ENCODE results near the gene FAM20C. TPM values are rescaled to one million over a fixed set of nuclear protein-coding genes. Genes with fewer than 3 reads are reported as not detected.

Gene FAM20C
- total and polyA plus RNA-seq, 7 donors = 15.6 to 47.6 (median 28.1) TPM

GRCh38 chr7:248732-249435 lies 56.5 kb downstream of the FAM20C start:
- H3K27ac ChIP-seq = no peak overlapping the region
- H3K36me3 ChIP-seq (ENCODE audit: insufficient read depth in 1 of 2, low read depth in 1 of 2) = peaks cover 0 to 63% of the 10 kb centered on the region in 2 donors
- WGBS, 3 donors = 87 to 91% (median 91%) methylated on average over 20 of the region's 20 CpGs
- no peaks in the 10 kb centered on the region for H3K9me3 ChIP-seq
- no peak for TF ChIP-seq CTCF (IDR thresholded peaks at IDR 0.05)
- peaks cover 7% of the 10 kb centered on the region for H3K4me1 ChIP-seq
- H3K4me3 ChIP-seq = no peak overlapping the region
- intact Hi-C loops (cut with DNase I) = no loop called here
- no peaks in the 10 kb centered on the region for H3K27me3 ChIP-seq (ENCODE audit: insufficient read depth in 3 of 3, low read length in 2 of 3)
- ATAC-seq = no peak
- no peak for DNase-seq

GRCh38 chr7:249989-250388 lies 57.6 kb downstream of the FAM20C start:
- TF ChIP-seq CTCF (IDR thresholded peaks at IDR 0.05) = no peak
- Histone ChIP-seq H3K36me3 (ENCODE audit: insufficient read depth in 1 of 2, low read depth in 1 of 2) (peaks cover 0 to 68% of the 10 kb centered on the region in 2 donors), H3K9me3 (no peaks in the 10 kb centered on the region), H3K4me3 (no peak overlapping the region), H3K4me1 (peaks cover 7% of the 10 kb centered on the region), H3K27ac (no peak overlapping the region), H3K27me3 (ENCODE audit: insufficient read depth in 3 of 3, low read length in 2 of 3) (no peaks in the 10 kb centered on the region)
- DNase-seq (no peak), ATAC-seq (no peak)
- intact Hi-C loops (cut with DNase I) = no loop called here
- WGBS, 3 donors = 87 to 88% (median 88%) methylated on average over 12 of the region's 12 CpGs

- ATAC-seq (no peak), DNase-seq (no peak)
- Histone ChIP-seq H3K36me3 (ENCODE audit: insufficient read depth in 1 of 2, low read depth in 1 of 2) (peaks cover 0 to 71% of the 10 kb centered on the region in 2 donors), H3K27me3 (ENCODE audit: insufficient read depth in 3 of 3, low read length in 2 of 3) (no peaks in the 10 kb centered on the region), H3K4me1 (peaks cover 7% of the 10 kb centered on the region), H3K9me3 (no peaks in the 10 kb centered on the region), H3K27ac (no peak overlapping the region), H3K4me3 (no peak overlapping the region)
- intact Hi-C loops (cut with DNase I) = no loop called here
- WGBS, 3 donors = 90 to 94% (median 93%) methylated on average over 15 of the region's 15 CpGs
- TF ChIP-seq CTCF (IDR thresholded peaks at IDR 0.05) = no peak
Measured at GRCh38 chr7:250523-250922, 58.2 kb downstream of the FAM20C start.

GRCh38 chr7:251005-251404 lies 58.6 kb downstream of the FAM20C start:
- Histone ChIP-seq H3K27me3 (ENCODE audit: insufficient read depth in 3 of 3, low read length in 2 of 3) (no peaks in the 10 kb centered on the region), H3K27ac (no peak overlapping the region), H3K36me3 (ENCODE audit: insufficient read depth in 1 of 2, low read depth in 1 of 2) (peaks cover 0 to 76% of the 10 kb centered on the region in 2 donors), H3K4me1 (peaks cover 7% of the 10 kb centered on the region), H3K4me3 (no peak overlapping the region), H3K9me3 (no peaks in the 10 kb centered on the region)
- no peak for TF ChIP-seq CTCF (IDR thresholded peaks at IDR 0.05)
- DNase-seq = no peak
- WGBS, 3 donors = 94 to 97% (median 96%) methylated on average over 20 of the region's 20 CpGs
- intact Hi-C loops (cut with DNase I) = no loop called here
- no peak for ATAC-seq

Data from psoas muscle (tissue), 8 donors.